Measurements from ENCODE around the gene MED1.
A peak's percentile ranks its signal among the peaks of the same experiment; 100 is the strongest.
"Not testable (repeated sequence)": the region's sequence is repeated elsewhere in the genome, so short reads cannot be mapped to it uniquely, and the experiment has no call there.

The MED1 gene

DNA sequence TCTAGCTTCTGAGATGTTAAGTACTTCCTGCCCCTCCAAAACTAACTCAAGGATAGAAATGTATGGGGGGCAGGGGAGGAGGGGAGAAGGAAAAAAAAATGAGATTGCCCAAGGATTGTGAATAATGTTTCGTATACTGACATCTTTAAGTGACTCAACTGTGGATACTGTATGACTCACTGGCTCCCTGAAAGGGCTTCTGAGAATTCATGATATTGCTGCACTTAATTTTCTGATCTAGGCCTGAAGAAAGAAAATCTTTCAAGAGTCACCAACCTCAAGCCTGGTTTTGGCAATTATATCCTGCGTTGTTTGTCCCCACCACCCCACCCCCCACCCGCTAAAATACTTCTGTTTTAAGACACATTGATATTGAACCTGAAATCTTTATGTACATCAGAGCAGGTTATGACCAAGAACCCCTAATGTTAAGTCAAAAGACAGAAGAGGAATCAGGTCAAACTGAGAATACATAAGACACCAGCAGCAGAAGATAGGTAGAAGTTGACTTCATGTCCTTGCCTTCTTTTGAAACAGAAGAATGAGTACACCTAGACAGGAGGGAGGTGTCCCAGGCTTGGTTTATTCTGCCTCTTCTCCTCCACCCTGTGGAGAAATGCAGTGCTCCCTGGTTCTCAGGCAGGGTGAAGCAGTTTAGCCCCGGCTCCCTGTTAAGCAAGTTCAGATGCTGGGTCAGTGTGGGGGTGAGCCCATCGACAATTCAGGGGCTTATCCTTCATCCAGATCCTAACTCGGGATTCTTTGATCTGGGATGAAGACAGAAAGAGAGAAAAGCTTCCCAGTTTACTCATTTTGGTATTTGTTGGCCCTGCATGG is 46.3 kb downstream of the MED1 start:
- DNase-seq (ENCODE audit: low spot score): peak; percentile 47
- Mint-ChIP-seq H3K4me3 (no peak overlapping the region), H3K9me3 (no peaks in the 10 kb centered on the region), H3K4me1 (ENCODE audit: low read depth) (peaks cover 33% of the 10 kb centered on the region), H3K27me3 (ENCODE audit: low read depth) (peaks cover 2% of the 10 kb centered on the region), H3K36me3 (ENCODE audit: low read depth) (peaks cover 30% of the 10 kb centered on the region), H3K27ac (peak overlapping the region; percentile 60)

DNA sequence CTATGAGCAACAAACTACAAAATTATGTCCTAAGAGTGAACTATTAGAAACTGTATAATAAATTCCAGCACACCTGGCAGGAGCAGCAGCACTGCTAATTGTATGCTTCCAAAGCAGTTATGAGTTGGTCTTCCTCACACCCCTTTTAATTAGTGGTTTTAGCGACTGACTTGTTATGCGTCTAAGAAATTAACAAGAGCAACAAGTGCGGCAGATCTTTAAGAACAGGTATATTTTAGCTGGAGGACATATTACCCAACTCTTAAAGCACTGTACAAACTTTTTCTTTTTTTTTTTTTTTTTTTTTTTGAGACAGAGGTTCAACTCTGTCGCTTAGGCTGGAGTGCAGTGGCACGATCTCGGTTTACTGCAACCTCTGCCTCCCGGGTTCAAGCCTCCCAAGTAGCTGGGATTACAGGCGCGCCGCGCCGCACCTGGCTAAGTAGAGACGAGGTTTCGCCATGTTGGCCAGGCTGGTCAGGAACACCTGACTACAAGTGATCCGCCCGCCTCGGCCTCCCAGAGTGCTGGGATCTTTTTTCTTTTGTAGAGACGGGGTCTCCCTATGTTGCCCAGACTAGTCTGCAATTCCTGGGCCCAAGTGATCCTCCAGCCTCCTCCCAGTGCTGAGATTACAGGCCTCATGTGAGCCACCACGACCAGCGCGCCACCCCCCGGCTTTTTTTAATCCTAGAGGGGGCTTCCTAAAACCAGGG is 48.0 kb downstream of the MED1 start:
- peak overlapping the region; percentile 45 for H3K27ac Mint-ChIP-seq
- no peaks in the 10 kb centered on the region for H3K9me3 Mint-ChIP-seq
- no peak for DNase-seq (ENCODE audit: low spot score)
- H3K4me3 Mint-ChIP-seq: peak overlapping the region; percentile 97
- H3K27me3 Mint-ChIP-seq (ENCODE audit: low read depth): peaks cover 2% of the 10 kb centered on the region
- H3K4me1 Mint-ChIP-seq (ENCODE audit: low read depth): peaks cover 33% of the 10 kb centered on the region
- H3K36me3 Mint-ChIP-seq (ENCODE audit: low read depth): peaks cover 15% of the 10 kb centered on the region

DNA sequence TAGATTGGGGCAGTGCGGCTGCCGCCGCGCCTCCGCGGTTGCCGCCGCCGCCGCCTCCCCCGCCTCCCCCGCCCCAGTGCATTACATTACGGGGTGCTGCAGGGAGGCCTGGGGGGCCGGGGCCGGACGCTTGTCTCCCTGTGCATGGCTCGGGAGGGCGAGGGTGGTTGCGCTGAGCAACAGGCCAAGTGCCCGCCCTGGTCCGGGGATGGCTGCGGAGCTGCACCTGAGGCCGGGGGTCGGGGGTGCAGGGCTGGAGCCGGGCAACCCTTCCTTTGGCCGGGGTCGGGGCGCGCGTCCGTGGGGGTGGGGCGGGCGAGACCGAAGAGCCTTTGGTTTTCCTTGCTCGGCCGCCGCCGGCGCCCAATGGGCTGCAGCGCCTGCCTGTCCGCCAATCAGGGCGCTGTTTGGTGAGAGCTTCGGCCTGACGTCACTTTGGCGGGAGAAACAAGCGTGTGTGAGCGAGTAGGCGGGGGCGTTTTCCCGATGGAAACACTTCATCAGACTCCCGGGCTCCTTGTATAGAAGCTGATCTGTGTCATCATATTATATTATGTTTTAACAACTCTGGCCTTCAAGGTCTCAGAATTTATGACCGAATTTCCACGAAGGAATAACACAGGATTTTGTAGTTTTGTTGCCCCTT is 48.7 kb downstream of the MED1 start:
- Mint-ChIP-seq H3K27me3 (ENCODE audit: low read depth) (peaks cover 2% of the 10 kb centered on the region), H3K4me3 (peak overlapping the region; percentile 97), H3K4me1 (ENCODE audit: low read depth) (peaks cover 30% of the 10 kb centered on the region)

DNA sequence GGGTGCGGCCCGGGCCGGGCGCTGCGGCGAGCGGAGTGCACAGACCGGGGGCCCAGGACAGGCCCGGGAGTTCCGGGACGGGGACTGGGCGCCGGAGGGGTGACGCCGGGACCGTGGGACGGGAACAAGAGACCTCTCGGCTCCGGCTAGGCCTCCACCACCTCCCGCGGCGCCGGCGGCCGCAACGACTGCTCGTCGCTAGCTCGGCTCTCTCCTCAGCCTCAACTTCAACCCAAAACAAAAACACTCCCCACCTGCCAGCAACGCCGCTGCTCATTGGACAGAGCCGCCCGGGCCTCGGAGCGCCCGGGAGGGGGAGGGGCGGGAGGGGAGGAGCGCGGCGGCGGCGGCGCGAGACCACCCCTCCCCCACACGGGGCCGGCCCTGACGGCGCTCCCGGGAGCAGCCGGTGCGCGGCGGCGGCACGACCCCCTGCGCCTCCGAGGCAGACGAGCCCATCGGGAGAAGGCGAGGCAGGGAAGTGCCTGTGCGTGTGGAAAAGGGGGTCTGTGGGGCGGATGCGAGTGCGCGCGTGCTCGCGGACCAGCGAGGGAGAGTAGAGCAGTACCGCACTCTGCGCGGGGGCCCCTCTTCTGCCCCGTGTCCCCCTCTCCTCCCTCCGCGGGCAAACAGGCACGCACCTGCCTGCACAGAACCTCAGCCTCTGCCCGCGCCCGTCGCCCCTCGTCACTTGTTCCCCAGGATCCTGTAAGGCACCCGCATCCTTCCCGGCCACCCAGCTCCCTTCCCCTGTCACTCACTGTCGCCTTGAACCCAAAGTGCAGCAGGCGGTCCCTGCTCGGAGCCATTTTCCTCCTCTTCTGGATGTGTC is 49.4 kb downstream of the MED1 start, which contains the start of gene FBXL20:
Gene FBXL20 (minus strand): TSS at position 215 of the 832 bp plus-strand sequence. CDS start 224 bp downstream, outside the sequence.
- Mint-ChIP-seq H3K27ac (peak within 1 kb of the TSS; percentile 98), H3K36me3 (ENCODE audit: low read depth) (peaks cover 5% of the 10 kb centered on the region), H3K9me3 (no peaks in the 10 kb centered on the region), H3K4me1 (ENCODE audit: low read depth) (peaks cover 29% of the 10 kb centered on the region), H3K27me3 (ENCODE audit: low read depth) (peaks cover 2% of the 10 kb centered on the region), H3K4me3 (peak within 1 kb of the TSS; percentile 97)
- peak; percentile 84 for DNase-seq (ENCODE audit: low spot score)

More for the DNA sequence above, 48.7 kb downstream of the MED1 start:
- DNase-seq (ENCODE audit: low spot score): peak; percentile 88
- H3K27ac Mint-ChIP-seq: peak overlapping the region; percentile 98
- peaks cover 8% of the 10 kb centered on the region for H3K36me3 Mint-ChIP-seq (ENCODE audit: low read depth)
- no peaks in the 10 kb centered on the region for H3K9me3 Mint-ChIP-seq

DNA sequence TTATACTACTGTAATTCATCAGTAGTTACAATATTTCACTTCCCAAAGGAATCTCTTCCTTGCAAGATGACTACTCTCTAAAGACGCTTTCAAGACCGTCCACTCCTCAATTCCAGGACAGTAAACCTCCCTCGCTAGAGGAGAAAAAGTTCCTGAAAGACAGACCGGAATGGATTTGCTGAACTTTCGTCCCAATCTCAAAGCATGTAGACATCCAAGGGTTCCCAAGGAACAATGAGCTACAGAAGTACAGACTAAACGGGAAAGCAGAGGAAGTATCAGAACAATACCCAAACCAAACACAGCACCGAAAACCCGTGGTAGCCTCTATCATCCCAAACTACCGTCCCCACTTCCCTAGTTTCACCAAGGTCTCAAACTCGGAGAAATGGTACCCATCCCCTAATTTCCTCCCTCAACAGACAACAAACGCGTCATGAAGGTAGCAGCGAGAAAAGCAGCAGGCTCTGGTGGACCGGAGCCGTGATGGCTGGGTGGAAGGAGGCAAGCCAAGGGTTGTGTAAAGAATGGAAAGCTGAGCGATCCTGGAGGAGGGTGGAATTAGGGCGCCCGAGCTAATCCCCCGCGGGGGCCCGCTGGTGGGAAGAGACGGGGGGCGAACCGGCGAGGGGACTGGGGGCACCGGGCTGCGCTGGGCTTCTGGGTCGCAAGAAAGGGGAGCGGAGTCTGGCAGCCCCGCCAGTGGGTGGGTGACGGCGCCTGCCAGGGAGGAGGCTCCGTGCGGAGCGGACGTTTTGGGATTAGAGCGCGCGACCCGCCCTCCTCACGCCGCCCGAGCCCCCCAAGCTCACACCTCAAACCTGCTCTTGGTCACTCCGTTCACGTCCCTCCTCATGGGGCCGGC is 50.3 kb downstream of the MED1 start:
- no peak for DNase-seq (ENCODE audit: low spot score)
- Mint-ChIP-seq H3K27me3 (ENCODE audit: low read depth) (peaks cover 2% of the 10 kb centered on the region), H3K9me3 (no peaks in the 10 kb centered on the region), H3K4me1 (ENCODE audit: low read depth) (peaks cover 26% of the 10 kb centered on the region), H3K27ac (peak overlapping the region; percentile 82), H3K4me3 (peak overlapping the region; percentile 90), H3K36me3 (ENCODE audit: low read depth) (peaks cover 5% of the 10 kb centered on the region)

DNA sequence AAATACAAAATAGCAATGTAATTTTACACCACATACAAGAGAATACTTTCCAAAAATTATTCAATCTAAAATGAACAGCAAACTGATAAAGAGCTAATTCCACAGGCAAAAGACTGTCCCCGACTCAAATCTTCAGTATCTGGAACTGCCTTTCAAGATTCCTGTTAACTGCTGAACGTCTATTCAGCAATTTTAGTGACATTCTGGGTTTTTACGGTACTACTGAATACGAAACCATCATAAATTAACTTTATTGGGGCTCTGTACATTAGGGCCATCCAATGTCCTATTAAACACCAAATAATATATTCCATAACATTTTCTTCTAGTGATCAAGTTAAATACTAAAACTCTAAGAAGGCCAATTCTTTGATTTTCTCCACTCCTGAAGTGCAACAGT is 51.3 kb downstream of the MED1 start:
- Mint-ChIP-seq H3K36me3 (ENCODE audit: low read depth) (peaks cover 2% of the 10 kb centered on the region), H3K4me1 (ENCODE audit: low read depth) (peaks cover 17% of the 10 kb centered on the region), H3K27ac (no peak overlapping the region), H3K9me3 (no peaks in the 10 kb centered on the region), H3K4me3 (peak overlapping the region; percentile 90), H3K27me3 (ENCODE audit: low read depth) (peaks cover 2% of the 10 kb centered on the region)
- DNase-seq (ENCODE audit: low spot score): no peak

DNA sequence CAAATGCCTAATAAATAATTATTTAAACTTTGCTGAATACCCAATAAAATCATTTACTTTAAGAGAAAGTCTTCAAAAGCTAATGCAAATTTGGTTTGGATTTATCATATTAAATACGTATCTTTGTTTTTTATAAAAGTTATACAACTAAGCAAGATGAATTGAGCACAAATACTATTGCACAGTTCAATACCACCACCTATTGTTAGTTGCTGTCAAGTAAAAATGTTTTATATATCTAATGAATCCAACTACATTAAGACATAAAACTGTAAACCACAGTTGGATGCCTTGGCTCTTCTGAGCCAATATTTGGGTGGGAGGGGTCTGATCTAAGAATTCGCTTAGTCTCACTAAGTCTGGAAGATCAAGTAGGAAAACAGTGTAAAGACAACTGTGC is 57.3 kb downstream of the MED1 start:
- H3K4me1 Mint-ChIP-seq (ENCODE audit: low read depth): no peaks in the 10 kb centered on the region
- no peaks in the 10 kb centered on the region for H3K36me3 Mint-ChIP-seq (ENCODE audit: low read depth)
- no peaks in the 10 kb centered on the region for H3K9me3 Mint-ChIP-seq
- no peaks in the 10 kb centered on the region for H3K27me3 Mint-ChIP-seq (ENCODE audit: low read depth)
- no peak overlapping the region for H3K27ac Mint-ChIP-seq
- no peak for DNase-seq (ENCODE audit: low spot score)
- no peak overlapping the region for H3K4me3 Mint-ChIP-seq

DNA sequence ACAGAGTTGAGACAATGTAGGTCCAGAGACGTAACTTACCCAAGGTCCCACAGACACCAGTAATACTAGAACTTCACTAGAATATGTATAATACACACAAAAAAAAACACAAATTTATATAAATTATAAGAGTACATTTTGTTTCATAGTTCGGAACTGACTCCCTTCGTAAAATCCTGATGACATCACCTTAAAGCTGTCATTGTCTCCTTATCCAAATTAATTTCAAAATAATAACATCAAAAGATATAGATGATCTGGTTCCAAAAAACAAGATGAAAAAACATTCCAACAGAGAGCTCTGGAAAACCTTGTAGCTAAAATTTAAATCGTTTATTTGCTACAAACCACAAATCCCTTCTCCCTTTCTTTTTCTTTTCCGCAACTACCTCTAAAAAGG is 59.6 kb downstream of the MED1 start:
- H3K4me3 Mint-ChIP-seq: no peak overlapping the region
- no peaks in the 10 kb centered on the region for H3K4me1 Mint-ChIP-seq (ENCODE audit: low read depth)
- no peak for DNase-seq (ENCODE audit: low spot score)
- H3K36me3 Mint-ChIP-seq (ENCODE audit: low read depth): no peaks in the 10 kb centered on the region
- H3K27me3 Mint-ChIP-seq (ENCODE audit: low read depth): no peaks in the 10 kb centered on the region
- H3K9me3 Mint-ChIP-seq: no peaks in the 10 kb centered on the region
- no peak overlapping the region for H3K27ac Mint-ChIP-seq

DNA sequence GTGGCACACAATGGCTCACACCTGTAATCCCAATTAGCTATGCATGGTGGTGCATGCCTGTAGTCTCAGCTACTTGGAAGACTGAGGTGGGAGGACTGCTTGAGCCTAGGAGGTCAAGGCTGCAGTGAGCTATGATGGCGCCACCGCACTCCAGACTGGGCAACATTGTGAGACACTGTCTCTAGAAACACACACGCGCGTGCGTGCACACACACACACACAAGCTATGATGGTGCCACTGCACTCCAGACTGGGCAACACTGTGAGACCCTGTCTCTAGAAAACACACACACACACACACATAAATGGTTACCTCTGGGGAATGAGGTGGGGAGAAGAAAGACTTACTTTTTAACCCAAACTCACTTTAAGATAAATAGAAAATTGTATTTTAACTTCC is 66.0 kb downstream of the MED1 start:
- Mint-ChIP-seq H3K27ac (no peak overlapping the region), H3K9me3 (no peaks in the 10 kb centered on the region), H3K36me3 (ENCODE audit: low read depth) (no peaks in the 10 kb centered on the region), H3K27me3 (ENCODE audit: low read depth) (no peaks in the 10 kb centered on the region), H3K4me1 (ENCODE audit: low read depth) (no peaks in the 10 kb centered on the region), H3K4me3 (no peak overlapping the region)
- no peak for DNase-seq (ENCODE audit: low spot score)

DNA sequence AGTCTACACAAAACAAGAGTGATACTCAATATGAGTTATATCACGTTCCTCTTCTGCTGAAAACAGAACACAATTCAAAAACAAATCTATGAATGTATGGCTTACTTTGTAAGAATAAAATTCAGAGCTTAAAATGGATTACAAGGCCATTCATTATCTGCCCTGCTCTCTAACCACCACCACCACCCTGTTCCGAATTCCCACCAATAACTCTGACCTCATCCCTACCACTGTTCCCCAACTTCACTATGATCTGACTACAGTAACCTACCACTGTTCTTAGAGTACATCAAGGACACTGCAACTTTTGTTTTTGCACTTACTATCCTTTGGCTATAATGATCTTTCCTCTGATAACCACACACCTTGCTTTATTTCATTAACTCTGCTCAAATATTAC is 70.9 kb downstream of the MED1 start:
- no peaks in the 10 kb centered on the region for H3K27me3 Mint-ChIP-seq (ENCODE audit: low read depth)
- H3K4me1 Mint-ChIP-seq (ENCODE audit: low read depth): peaks cover 7% of the 10 kb centered on the region
- no peak overlapping the region for H3K4me3 Mint-ChIP-seq
- no peak overlapping the region for H3K27ac Mint-ChIP-seq
- no peaks in the 10 kb centered on the region for H3K9me3 Mint-ChIP-seq
- H3K36me3 Mint-ChIP-seq (ENCODE audit: low read depth): no peaks in the 10 kb centered on the region
- no peak for DNase-seq (ENCODE audit: low spot score)

DNA sequence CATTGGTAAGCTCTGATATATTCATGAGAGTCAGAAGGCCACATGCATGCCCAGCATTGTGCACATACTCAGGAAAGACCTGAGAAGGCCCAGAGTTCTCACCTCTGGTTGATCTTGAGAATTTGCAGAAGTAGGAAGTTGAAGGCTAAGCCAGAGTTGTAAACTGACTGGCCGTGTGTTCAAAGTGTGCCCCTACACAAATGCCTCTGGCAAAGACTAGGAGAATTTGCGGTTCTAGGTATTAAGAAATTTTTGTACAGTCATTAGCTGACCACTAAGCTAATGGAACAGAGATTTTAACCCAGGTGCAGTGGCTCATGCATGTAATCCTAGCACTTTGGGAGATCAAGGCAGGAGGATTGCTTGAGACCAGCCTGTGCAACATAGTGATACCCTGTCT is 74.6 kb downstream of the MED1 start:
- Mint-ChIP-seq H3K27me3 (ENCODE audit: low read depth) (no peaks in the 10 kb centered on the region), H3K9me3 (no peaks in the 10 kb centered on the region)

DNA sequence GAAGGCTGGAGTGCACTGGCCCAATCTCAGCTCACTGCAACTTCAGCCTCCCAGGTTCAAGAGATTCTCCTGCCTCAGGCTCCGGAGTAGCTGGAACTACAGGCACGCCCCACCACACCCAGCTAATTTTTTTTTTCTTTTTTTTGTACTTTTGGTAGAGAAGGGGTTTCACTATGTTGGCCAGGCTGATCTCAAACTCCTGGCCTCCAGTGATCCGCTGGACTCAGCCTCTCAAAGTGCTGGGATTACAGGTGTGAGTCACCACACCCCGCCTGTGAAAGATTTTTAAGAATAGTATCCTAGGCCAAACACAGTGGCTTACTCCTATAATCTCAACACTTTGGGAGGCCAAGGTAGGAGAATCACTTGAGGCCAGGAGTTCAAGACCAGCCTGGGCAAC is 83.3 kb downstream of the MED1 start:
- not testable (repeated sequence) for H3K4me3 Mint-ChIP-seq; H3K36me3 Mint-ChIP-seq (ENCODE audit: low read depth); H3K4me1 Mint-ChIP-seq (ENCODE audit: low read depth); H3K27ac Mint-ChIP-seq; H3K27me3 Mint-ChIP-seq (ENCODE audit: low read depth); DNase-seq (ENCODE audit: low spot score); H3K9me3 Mint-ChIP-seq

More for the DNA sequence above, 74.6 kb downstream of the MED1 start:
- Mint-ChIP-seq H3K27ac (no peak overlapping the region), H3K4me3 (no peak overlapping the region), H3K36me3 (ENCODE audit: low read depth) (no peaks in the 10 kb centered on the region), H3K4me1 (ENCODE audit: low read depth) (peaks cover 7% of the 10 kb centered on the region)
- DNase-seq (ENCODE audit: low spot score): no peak

DNA sequence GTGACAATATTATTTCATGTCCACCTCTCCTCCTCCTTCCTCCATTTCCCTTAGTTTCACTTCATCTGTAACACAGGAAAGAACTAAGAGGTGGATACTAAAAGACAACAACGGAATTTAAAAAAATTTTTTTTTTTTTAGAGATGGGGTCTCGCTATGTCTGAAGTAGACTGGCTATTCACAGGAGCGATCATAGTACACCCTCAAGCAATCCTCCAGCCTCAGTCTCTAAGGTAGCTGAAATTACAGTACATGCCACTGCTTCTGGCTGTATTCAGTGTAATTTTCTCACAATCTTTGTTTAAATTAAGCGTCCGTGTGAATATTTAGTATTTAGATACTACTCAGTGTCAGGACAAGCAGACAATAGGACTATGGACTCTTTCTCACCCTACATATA is 85.2 kb downstream of the MED1 start:
- Mint-ChIP-seq H3K4me3 (no peak overlapping the region), H3K4me1 (ENCODE audit: low read depth) (no peaks in the 10 kb centered on the region), H3K9me3 (no peaks in the 10 kb centered on the region), H3K27me3 (ENCODE audit: low read depth) (no peaks in the 10 kb centered on the region), H3K27ac (no peak overlapping the region), H3K36me3 (ENCODE audit: low read depth) (no peaks in the 10 kb centered on the region)
- no peak for DNase-seq (ENCODE audit: low spot score)

Measured in T-helper 2 cell treated with Interferon-gamma antibody and Interleukin-4, amounts not matched to agents 5 μg/mL and 100 μg/mL, for 36 hours (primary cell).